HG02870 (cell line): Measurements from ENCODE around the gene BLOC1S4.

Experiments
- ATAC-seq: cut with Tn5 transposase; IDR thresholded peaks from one replicate; pipeline ENCODE4 v1.9.1; 2021; ENCODE audit warnings: mild to moderate bottlenecking, moderate library complexity; ENCODE audit not compliant: unreplicated experiment

The BLOC1S4 gene

GRCh38 chr4:6761649-6762615 lies 46.0 kb downstream of the BLOC1S4 start:
- ATAC-seq: no peak

GRCh38 chr4:6763330-6763851 lies 47.4 kb downstream of the BLOC1S4 start:
- no peak for ATAC-seq

GRCh38 chr4:6764976-6765620 lies 49.1 kb downstream of the BLOC1S4 start:
- ATAC-seq: no peak

- no peak for ATAC-seq
Measured at GRCh38 chr4:6765703-6766102, 49.7 kb downstream of the BLOC1S4 start.
